ENCODE data around the gene BMP7. TPM values are rescaled to one million over a fixed set of nuclear protein-coding genes. Genes with fewer than 3 reads are reported as not detected.

BMP7 gene
- polyA plus RNA-seq, 4 donors, result 66.4 to 113 (median 91.3) TPM

Other genes starting within 250 kb of the BMP7 start
- not detected for gene SPO11, start 63.2 kb upstream of the BMP7 start, polyA plus RNA-seq (ENCODE audit: insufficient read length in 4 of 4)
- gene RAE1, start 84.6 kb upstream of the BMP7 start, polyA plus RNA-seq (ENCODE audit: insufficient read length in 4 of 4), result 10 to 100 TPM; 54.4 to 58.3 (median 55.9) TPM
- gene RBM38, start 124.8 kb upstream of the BMP7 start, polyA plus RNA-seq (ENCODE audit: insufficient read length in 4 of 4), result 10 to 100 TPM; 24.6 to 43.8 (median 32.4) TPM

All from left renal cortex interstitium (tissue), 4 donors.